ENCODE data around the gene PTBP3. TPM values are rescaled to one million over a fixed set of nuclear protein-coding genes. Genes with fewer than 3 reads are reported as not detected.

The PTBP3 gene
- total RNA-seq, 1 experiment from 2014 or later = 141 TPM

DNA sequence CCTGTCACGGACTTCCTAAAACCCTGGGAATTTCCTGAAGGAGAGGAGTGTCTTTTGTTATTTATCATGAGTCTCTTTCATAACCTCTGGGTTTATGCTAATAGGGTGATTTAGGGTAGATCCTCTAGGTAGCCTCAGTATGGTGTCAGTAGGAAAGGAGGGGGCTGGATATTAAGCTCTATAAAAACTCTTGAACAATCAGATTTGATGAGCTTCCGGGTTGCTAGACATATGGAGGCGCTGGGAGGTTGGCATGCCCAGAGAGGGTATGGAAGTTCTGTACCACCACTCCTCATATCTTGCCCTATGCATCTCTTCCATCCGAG, 15.6 kb upstream of the PTBP3 start:
- TF ChIP-seq EZH2 (IDR thresholded peaks at IDR 0.05; ENCODE audit: low read depth) = no peak
- TF ChIP-seq, protein P1, sequence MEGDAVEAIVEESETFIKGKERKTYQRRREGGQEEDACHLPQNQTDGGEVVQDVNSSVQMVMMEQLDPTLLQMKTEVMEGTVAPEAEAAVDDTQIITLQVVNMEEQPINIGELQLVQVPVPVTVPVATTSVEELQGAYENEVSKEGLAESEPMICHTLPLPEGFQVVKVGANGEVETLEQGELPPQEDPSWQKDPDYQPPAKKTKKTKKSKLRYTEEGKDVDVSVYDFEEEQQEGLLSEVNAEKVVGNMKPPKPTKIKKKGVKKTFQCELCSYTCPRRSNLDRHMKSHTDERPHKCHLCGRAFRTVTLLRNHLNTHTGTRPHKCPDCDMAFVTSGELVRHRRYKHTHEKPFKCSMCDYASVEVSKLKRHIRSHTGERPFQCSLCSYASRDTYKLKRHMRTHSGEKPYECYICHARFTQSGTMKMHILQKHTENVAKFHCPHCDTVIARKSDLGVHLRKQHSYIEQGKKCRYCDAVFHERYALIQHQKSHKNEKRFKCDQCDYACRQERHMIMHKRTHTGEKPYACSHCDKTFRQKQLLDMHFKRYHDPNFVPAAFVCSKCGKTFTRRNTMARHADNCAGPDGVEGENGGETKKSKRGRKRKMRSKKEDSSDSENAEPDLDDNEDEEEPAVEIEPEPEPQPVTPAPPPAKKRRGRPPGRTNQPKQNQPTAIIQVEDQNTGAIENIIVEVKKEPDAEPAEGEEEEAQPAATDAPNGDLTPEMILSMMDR (conservative IDR thresholded peaks at IDR 0.05) = no peak
- Histone ChIP-seq H3F3A (ENCODE audit: insufficient read depth, low read depth) (no peaks in the 10 kb centered on the region; the same call in 1 of the 2 replicates), H3K27ac (no peak overlapping the region), H3K9me2 (ENCODE audit: insufficient read depth) (no peaks in the 10 kb centered on the region), H3K27me3 (ENCODE audit: insufficient read depth, low read depth) (no peaks in the 10 kb centered on the region), H3K79me2 (ENCODE audit: low read depth) (no peaks in the 10 kb centered on the region), H3K36me3 (ENCODE audit: low read depth) (no peaks in the 10 kb centered on the region), H3K4me2 (no peak overlapping the region), H4K20me1 (ENCODE audit: insufficient read depth) (no peaks in the 10 kb centered on the region), H3K4me3 (no peak overlapping the region), H2AFZ (no peak overlapping the region), H3K4me1 (replicated peaks; ENCODE audit: insufficient read depth) (no peaks in the 10 kb centered on the region), H3K9me3 (ENCODE audit: insufficient read depth, low read depth) (no peaks in the 10 kb centered on the region)
- DNase-seq = no peak
- intact Hi-C loops (cut with micrococcal nuclease; ENCODE audit: unreplicated experiment) = no loop called here
- ChIA-PET POLR2A (ENCODE audit: unreplicated experiment) (no interaction called here), CTCF (no interaction called here)
- BruUV-seq (replicated peaks) = no TSS peak

DNA sequence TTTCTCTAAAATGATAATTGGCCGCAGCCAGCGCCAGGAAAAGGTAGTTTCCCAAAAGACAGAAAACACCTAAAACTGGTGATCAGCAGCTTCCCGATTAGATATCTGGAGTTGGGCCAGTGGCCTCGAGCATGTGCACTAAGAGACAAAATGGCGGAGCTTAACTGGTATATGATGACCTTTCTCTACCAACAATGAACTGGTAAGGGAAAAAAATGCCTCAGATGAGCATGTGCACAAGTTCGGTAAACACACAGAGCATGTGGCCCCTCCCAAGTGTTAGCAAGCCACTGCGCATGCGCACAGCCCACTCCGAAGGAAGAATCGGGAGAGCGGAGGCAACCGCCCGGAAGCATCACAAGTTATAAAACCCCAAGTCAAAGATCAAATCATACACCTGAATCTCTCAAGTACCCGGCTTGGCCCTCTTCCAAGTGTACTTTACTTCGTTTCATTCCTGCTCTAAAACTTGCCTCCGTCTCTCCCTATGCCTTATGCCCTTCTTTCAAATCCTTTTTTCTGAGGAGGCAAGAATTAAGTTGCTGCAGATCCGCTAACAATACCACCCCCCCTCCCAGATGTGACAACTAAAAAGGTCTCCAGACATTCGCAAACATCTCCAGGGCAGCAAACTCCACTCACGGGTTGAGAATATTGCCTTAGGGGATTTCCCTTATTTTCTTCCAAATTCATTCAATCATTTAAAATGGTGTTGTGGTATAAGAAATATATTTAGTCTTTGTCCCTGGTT, 15.0 kb upstream of the PTBP3 start:
- Histone ChIP-seq H3K27me3 (ENCODE audit: insufficient read depth, low read depth) (no peaks in the 10 kb centered on the region), H3K9me3 (ENCODE audit: insufficient read depth, low read depth) (no peaks in the 10 kb centered on the region), H3K79me2 (ENCODE audit: low read depth) (no peaks in the 10 kb centered on the region), H3K9me2 (ENCODE audit: insufficient read depth) (no peaks in the 10 kb centered on the region), H3K4me2 (no peak overlapping the region), H3K36me3 (ENCODE audit: low read depth) (no peaks in the 10 kb centered on the region), H2AFZ (no peak overlapping the region), H3K4me1 (replicated peaks; ENCODE audit: insufficient read depth) (no peaks in the 10 kb centered on the region), H3F3A (ENCODE audit: insufficient read depth, low read depth) (no peaks in the 10 kb centered on the region), H3K27ac (no peak overlapping the region), H3K4me3 (no peak overlapping the region), H4K20me1 (ENCODE audit: insufficient read depth) (no peaks in the 10 kb centered on the region)
- ChIA-PET CTCF (no interaction called here), POLR2A (ENCODE audit: unreplicated experiment) (no interaction called here)
- BruUV-seq (replicated peaks) = no TSS peak
- TF ChIP-seq, protein P1 (conservative IDR thresholded peaks at IDR 0.05) = no peak
- TF ChIP-seq EZH2 (IDR thresholded peaks at IDR 0.05; ENCODE audit: low read depth) = no peak
- DNase-seq = peak in 1 of 2 experiments; percentile 63
- intact Hi-C loops (cut with micrococcal nuclease; ENCODE audit: unreplicated experiment) = no loop called here

DNA sequence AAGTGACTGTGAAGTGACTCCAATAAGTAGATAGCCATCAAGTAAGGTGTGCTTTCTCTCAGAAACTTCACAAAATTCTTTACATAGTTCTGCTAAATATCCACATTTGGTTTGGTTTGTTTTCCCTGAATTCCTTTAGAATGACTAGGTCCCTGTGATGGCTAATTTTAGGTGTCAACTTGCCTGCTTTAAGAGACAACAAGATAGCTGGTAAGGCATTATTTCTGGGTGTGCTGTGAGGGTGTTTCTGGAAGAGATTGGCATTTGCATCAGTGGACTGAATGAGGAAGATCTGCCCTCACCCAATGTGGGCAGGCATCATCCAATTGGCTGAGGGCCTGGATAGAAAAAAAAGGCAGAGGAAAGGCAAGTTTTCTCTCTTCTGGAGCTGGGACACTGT, 8.3 kb upstream of the PTBP3 start:
- H3K9me2 ChIP-seq (ENCODE audit: insufficient read depth) = no peaks in the 10 kb centered on the region
- H3F3A ChIP-seq (ENCODE audit: insufficient read depth, low read depth) = peaks cover 32% of the 10 kb centered on the region
- peak overlapping the region; percentile 76 for H3K27ac ChIP-seq
- H3K4me2 ChIP-seq = peak overlapping the region; percentile 42
- no peaks in the 10 kb centered on the region for H4K20me1 ChIP-seq (ENCODE audit: insufficient read depth)
- ChIA-PET POLR2A (ENCODE audit: unreplicated experiment) (interaction anchor here (0.6 to 1.2 kb wide), 3 partner anchors 9 to 145 kb away, joined by 7 to 15 read pairs (median 8); partner anchors contain the start of genes HSDL2 and PTBP3), CTCF (no interaction called here)
- intact Hi-C loops (cut with micrococcal nuclease; ENCODE audit: unreplicated experiment) = loop anchor here (1.0 kb wide), 1 partner anchor 7 kb away; no protein-coding TSS in a partner anchor
- H3K36me3 ChIP-seq (ENCODE audit: low read depth) = no peaks in the 10 kb centered on the region
- H3K27me3 ChIP-seq (ENCODE audit: insufficient read depth, low read depth) = no peaks in the 10 kb centered on the region
- H3K4me1 ChIP-seq (replicated peaks; ENCODE audit: insufficient read depth) = peaks cover 32% of the 10 kb centered on the region
- no peaks in the 10 kb centered on the region for H3K79me2 ChIP-seq (ENCODE audit: low read depth)
- no peak overlapping the region for H3K4me3 ChIP-seq
- H2AFZ ChIP-seq = no peak overlapping the region
- no peaks in the 10 kb centered on the region for H3K9me3 ChIP-seq (ENCODE audit: insufficient read depth, low read depth)
- TF ChIP-seq, protein P1 (conservative IDR thresholded peaks at IDR 0.05) = no peak
- TF ChIP-seq EZH2 (IDR thresholded peaks at IDR 0.05; ENCODE audit: low read depth) = no peak
- peak; percentile 69 to 93 for DNase-seq
- no TSS peak for BruUV-seq (replicated peaks)
